Measurements from ENCODE around the gene SGCA. TPM values are rescaled to one million over a fixed set of nuclear protein-coding genes. Genes with fewer than 3 reads are reported as not detected.

SGCA gene
- total and polyA plus RNA-seq, 2 of the 13 experiments (the other 11 are each of a cell fraction or from before 2014, with no cell fraction given) = not detected

- TF ChIP-seq MTF2 (CRISPR knock-in tag; IDR thresholded peaks at IDR 0.05; ENCODE audit: borderline replicate concordance) (peak; percentile 70; the same call in 1 of the 2 replicates), HHEX (CRISPR knock-in tag; IDR thresholded peaks at IDR 0.05) (no peak), NR2F1 (CRISPR knock-in tag; IDR thresholded peaks at IDR 0.05) (no peak), ZNF850 (CRISPR knock-in tag; conservative IDR thresholded peaks at IDR 0.05) (no peak), SMYD3 (CRISPR knock-in tag; IDR thresholded peaks at IDR 0.05) (no peak), RFXAP (CRISPR knock-in tag; IDR thresholded peaks at IDR 0.05; ENCODE audit: borderline replicate concordance) (0 out of 2 replicates have a peak, but pooled peaks have one; percentile 32), ZNF318 (CRISPR knock-in tag; IDR thresholded peaks at IDR 0.05) (no peak), ZNF552 (CRISPR knock-in tag; IDR thresholded peaks at IDR 0.05; ENCODE audit: borderline replicate concordance) (no peak), MEIS2 (CRISPR knock-in tag; IDR thresholded peaks at IDR 0.05) (no peak), TBL1XR1 (IDR thresholded peaks at IDR 0.05; ENCODE audit: borderline replicate concordance, low read length, partially characterized antibody) (no peak), KLF9 (CRISPR knock-in tag; IDR thresholded peaks at IDR 0.05; ENCODE audit: low read depth) (no peak), NR2F2 (IDR thresholded peaks at IDR 0.05; ENCODE audit: borderline replicate concordance, low read depth) (no peak), ZNF350 (CRISPR knock-in tag; IDR thresholded peaks at IDR 0.05; ENCODE audit: borderline replicate concordance, low read depth) (no peak; the same call in 1 of the 2 replicates), IRF1 (CRISPR knock-in tag; IDR thresholded peaks at IDR 0.05; ENCODE audit: low read depth) (no peak), HBP1 (CRISPR knock-in tag; IDR thresholded peaks at IDR 0.05; ENCODE audit: low read depth) (no peak), PPARG (CRISPR knock-in tag; conservative IDR thresholded peaks at IDR 0.05) (0 out of 2 replicates have a peak, but pooled peaks have one; percentile 15)
Observed at GRCh38 chr17:50200457-50201275, 34.9 kb downstream of the SGCA start (continued).
